ENCODE data around the gene FREY1.

FREY1 gene

GRCh38 chr11:45927684-45928413, 20.8 kb upstream of the FREY1 start:
- no peak for DNase-seq

GRCh38 chr11:45927332-45927683, 20.2 kb upstream of the FREY1 start:
- no peak for DNase-seq

GRCh38 chr11:45926536-45927331, 19.7 kb upstream of the FREY1 start:
- no peak for DNase-seq

- no peak for DNase-seq
Measured at GRCh38 chr11:45926001-45926401, 18.9 kb upstream of the FREY1 start.

- no peak for DNase-seq
Measured at GRCh38 chr11:45925550-45925949, 18.5 kb upstream of the FREY1 start.

GRCh38 chr11:45924927-45925326, 17.9 kb upstream of the FREY1 start:
- no peak for DNase-seq

GRCh38 chr11:45924036-45924915, 17.2 kb upstream of the FREY1 start:
- no peak for DNase-seq

GRCh38 chr11:45922425-45923082, 15.5 kb upstream of the FREY1 start, which contains the start of gene LARGE2:
LARGE2 (plus strand) TSS chr11:45922656; CDS start chr11:45922883, 227 bp downstream.
- DNase-seq, result no peak

- DNase-seq, result peak; percentile 66
Measured at GRCh38 chr11:45921561-45922424, 14.7 kb upstream of the FREY1 start.

GRCh38 chr11:45920531-45921477, 13.7 kb upstream of the FREY1 start:
- no peak for DNase-seq

- DNase-seq, result no peak
Measured at GRCh38 chr11:45919806-45920530, 12.9 kb upstream of the FREY1 start.

- no peak for DNase-seq
Measured at GRCh38 chr11:45918962-45919675, 12.0 kb upstream of the FREY1 start.

- DNase-seq, result peak; percentile 78
Measured at GRCh38 chr11:45918331-45918941, 11.4 kb upstream of the FREY1 start.

GRCh38 chr11:45917623-45918330, 10.7 kb upstream of the FREY1 start, which contains the start of gene PEX16:
PEX16 (minus strand) TSS chr11:45917877; CDS start chr11:45917811, 66 bp downstream.
- peak; percentile 96 for DNase-seq

GRCh38 chr11:45917286-45917622, 10.2 kb upstream of the FREY1 start:
- DNase-seq, result no peak

GRCh38 chr11:45915446-45915845, 8.4 kb upstream of the FREY1 start:
- no peak for DNase-seq

GRCh38 chr11:45913942-45914635, 7.0 kb upstream of the FREY1 start:
- DNase-seq, result no peak
